SKM-1 (cell line): Measurements from ENCODE around the gene CSK.
"Not testable (repeated sequence)": the region's sequence is repeated elsewhere in the genome, so short reads cannot be mapped to it uniquely, and the experiment has no call there.

Experiments
- DNase-seq: peaks from one replicate; lab custom pipeline; 2025; ENCODE audit not compliant: unreplicated experiment; lab: John Stamatoyannopoulos, UW

CSK gene

DNA sequence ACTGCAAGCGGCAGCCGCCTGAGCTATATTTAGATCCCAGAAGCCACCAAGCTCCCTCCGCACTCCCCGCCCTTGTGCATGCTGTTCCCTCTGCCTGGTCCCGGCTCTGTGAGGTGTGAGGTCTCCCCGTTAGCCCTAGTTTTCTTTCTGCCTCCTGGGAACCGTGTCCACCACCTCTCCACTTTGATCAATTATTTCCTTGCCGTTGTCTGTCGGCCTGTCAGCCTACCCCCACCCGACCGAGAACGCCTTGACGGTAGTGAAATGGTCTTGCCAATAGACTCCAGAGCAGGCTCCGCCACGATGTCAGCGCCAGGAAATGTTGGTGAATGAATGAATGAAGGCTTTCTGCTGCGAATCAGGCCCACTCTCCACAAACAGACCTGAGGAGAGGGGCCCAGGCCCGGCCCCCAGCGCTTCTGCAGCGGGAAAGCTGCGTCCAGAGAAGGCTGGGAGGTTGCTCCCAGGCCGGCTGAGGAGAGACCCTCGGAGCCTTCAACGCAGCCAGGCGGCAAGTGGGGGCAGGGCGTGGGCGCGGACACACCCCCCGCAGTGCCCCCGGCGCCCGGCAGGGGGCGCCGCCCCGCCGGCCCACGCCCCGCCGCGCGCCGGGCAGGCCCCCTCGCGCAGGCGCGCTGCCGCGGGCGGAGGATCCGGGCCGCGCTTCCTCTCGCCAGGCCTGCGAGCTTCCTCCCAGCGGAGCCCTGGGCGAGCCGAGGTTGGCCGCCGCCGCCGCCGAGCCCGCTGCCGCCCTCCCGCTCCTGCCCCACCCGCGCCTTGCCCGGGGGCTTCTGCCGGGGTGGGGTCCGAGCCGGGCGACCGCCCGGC, at the start of gene CSK:
TSS of gene CSK (plus strand) at position 650 of the 828 bp plus-strand sequence. CDS start 16,218 bp downstream, outside the sequence.
- DNase-seq, result peak; percentile 56

DNA sequence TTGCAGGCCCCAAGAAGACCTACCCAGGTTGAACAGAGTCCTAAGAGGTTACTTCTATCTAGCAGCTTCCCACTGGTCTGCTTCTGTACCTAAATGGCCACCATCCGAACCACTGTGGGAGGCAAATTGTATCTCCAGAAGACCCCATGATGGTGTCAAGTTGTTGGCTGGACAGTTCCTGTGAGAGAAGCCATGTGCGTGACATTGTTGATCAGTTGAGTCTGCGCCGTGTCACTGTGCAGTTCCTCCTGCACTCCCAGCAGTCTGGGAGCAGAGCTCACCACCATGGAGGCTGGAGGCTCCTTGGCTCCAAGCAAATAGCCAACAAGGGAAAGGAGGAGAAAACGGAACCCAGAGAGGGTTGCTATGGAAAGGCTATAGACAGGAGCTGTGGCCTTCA, 49.0 kb upstream of the CSK start:
- no peak for DNase-seq

DNA sequence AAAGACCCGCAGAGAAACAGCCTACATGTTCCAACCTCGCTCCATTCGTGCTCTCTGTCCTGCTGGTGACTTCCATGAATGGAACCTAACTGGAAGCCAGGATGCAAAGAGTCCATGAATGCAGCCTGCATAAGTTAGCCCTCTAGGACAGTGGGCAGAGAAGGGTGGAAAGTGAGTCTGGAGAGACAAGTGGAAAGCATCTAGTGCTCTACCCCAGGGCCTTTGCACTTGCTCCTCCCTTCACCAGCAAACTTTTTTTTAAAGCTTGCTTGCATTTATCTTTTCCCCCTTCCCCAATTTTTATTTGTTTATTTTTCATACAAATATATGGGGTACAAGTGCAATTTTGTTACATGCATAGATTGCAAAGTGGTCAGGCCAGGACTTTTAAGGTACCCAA, 48.6 kb upstream of the CSK start:
- no peak for DNase-seq

DNA sequence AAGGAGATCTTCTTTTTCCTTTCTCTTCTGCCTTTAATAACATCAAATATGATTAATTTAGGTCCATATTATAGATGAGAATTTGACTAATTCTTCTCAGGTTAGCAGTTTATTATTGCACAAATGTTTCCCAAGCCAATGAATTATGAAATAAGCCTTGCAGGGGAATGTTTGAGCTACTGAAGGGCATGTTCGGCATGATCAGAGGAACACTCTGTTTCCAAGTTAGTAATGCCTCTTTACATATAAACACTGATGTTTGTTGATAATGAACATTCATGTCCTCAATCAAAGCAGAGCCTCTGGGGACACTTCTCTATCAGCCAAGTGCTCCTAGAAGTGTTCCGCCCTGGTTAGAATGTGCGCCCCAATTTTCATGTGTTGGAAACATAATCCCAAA, 46.6 kb upstream of the CSK start:
- DNase-seq, result no peak

DNA sequence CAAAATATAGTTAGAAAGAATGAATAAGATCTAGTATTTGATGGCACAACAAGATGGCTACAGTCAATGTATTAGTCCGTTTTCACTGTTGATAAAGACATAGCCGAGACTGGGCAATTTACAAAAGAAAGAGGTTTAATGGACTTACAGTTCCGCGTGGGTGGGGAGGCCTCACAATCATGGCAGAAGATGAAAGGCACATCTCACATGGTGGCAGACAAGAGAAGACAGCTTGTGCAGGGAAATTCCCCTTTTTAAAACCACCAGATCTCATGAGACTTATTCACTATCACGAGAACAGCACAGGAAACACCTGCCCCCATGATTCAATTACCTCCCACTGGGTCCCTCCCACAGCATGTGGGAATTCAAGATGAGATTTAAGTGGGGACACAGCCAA, 43.6 kb upstream of the CSK start:
- DNase-seq, result not testable (repeated sequence)

DNA sequence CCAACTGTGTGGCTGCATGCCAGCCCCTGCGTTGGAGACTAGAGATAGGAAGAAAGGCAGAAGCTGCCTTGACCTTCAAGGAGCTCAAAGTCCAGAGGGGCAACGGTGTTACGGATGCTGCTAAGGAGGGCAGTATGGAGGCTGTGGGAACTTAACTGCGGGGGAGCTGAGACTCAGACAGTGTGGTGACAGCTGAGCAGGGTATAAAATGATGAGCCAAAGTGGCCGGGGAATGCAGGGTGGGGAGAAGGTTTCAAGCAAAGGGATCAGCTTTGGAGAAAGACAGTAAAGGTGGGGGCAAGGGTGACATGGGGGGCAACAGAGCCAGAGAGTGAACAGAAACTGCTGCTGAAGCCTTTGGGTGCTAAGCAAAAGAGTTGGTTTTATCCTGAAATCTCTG, 39.5 kb upstream of the CSK start:
- DNase-seq, result no peak

DNA sequence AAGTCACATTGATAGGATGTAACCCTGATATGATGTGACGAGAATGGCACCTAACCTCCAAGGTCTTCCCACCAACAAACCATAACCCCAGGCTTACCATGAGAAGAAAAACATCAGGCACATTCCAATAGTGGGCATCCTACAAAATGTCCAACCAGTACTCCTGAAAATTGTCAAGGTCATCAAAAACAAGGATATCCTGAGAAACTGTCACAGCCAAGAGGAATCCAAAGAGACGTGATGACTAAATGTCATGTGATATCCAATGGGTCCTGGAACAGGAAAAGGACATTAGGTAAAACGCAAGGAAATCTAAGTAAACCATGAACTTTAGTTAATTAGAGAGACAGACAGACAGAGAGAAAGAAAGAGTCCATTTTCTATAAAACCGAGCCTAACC, 35.5 kb upstream of the CSK start:
- DNase-seq, result no peak

DNA sequence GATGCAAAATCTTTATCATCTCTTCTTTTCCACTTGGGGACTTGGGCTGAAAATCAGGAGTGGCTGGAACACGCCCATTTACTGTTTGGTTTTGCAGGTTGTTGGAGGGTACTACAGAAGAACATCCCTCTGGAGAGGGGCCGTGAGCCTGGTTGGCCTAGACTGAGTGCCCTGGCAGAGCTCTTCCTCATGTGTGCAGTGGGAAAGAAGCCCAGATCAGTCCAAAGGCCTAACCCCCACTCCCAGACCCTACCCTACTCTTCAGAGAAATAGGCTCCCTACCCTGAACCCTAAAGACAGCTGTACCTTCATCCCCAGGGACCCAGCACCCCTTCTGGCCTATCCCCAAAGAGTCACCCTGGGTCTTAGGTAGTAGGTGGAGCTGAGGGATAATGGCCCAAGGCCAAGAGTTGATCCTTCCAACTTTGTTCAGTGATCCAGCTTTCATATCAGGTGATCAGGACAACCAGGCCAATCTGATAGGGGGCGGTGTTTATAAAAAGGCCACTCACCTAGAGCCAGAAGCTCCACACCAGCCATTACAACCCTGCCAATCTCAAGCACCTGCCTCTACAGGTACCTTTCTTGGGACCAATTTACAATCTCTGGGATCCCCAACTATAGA, 33.4 kb upstream of the CSK start, which contains the start of gene CYP1A2:
TSS of gene CYP1A2 (plus strand) at position 524 of the 625 bp plus-strand sequence. CDS start 894 bp downstream, outside the sequence.
- DNase-seq, result no peak

DNA sequence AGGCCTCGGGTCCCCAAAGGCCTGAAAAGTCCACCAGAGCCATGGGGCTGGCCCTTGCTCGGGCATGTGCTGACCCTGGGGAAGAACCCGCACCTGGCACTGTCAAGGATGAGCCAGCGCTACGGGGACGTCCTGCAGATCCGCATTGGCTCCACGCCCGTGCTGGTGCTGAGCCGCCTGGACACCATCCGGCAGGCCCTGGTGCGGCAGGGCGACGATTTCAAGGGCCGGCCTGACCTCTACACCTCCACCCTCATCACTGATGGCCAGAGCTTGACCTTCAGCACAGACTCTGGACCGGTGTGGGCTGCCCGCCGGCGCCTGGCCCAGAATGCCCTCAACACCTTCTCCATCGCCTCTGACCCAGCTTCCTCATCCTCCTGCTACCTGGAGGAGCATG, 32.0 kb upstream of the CSK start:
- DNase-seq, result no peak

DNA sequence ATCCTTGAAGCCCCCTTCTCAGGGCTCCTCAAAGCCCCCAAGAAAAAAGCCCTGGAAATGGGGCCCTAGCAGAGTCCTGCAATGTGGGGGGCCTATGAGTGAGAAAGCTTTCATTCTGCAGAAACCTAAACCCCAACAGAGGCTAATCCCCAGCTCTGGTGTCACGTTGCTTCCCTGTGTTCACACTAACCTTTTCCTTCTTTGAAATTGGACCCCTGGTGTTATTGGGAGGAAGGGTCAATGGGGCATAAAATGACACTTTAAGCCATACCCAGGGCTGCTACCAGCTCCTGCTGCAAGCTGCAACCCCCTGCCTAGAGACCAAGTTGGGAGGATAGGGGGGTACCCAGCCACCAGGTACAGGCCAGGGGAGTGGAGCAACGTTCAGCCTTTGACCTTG, 31.1 kb upstream of the CSK start:
- no peak for DNase-seq

DNA sequence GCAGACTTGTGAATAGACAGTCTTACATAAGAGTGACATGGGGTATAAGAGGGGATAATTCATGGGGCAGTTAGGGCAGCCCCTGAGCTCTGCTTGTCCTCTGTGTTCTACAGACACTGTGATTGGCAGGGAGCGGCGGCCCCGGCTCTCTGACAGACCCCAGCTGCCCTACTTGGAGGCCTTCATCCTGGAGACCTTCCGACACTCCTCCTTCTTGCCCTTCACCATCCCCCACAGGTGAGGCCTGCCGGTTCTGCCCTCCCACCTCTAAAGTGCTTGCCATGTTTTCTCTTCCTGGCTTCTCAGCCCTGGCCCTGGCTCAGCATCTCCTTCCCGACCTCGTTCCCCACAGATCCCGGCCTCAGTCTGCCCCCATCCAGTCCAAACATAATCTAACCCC, 29.9 kb upstream of the CSK start:
- no peak for DNase-seq

DNA sequence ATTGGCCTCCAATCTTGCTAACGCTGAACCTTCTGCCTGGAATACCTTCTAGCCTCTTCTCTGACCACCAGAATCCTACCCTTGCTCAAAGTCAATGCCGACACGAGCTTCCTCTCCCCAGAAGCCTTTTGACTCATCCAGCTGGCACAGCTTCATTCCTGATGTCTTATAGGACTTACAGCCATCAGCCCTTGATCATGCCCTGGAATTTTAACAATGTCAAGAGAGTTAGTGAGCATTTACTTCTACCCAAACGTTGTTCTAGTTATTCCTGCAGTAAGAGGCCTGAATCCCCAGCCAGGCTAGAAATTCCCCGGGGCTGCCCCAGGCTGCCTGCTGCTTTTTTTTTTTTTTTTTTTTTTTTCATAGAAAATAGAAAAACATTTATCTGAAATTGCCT, 29.3 kb upstream of the CSK start:
- no peak for DNase-seq

DNA sequence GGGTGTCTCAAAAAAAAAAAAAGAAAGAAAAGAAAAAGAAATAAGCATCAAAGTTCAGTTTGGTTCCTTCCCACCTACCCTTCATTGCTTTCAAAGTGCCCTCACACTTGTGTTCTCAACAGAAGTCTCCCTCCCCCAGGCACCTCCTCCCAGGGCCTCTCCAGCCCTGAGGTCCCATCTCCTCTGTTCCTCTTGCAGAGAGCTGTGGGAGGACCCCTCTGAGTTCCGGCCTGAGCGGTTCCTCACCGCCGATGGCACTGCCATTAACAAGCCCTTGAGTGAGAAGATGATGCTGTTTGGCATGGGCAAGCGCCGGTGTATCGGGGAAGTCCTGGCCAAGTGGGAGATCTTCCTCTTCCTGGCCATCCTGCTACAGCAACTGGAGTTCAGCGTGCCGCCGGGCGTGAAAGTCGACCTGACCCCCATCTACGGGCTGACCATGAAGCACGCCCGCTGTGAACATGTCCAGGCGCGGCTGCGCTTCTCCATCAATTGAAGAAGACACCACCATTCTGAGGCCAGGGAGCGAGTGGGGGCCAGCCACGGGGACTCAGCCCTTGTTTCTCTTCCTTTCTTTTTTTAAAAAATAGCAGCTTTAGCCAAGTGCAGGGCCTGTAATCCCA, 27.2 kb upstream of the CSK start:
- no peak for DNase-seq

DNA sequence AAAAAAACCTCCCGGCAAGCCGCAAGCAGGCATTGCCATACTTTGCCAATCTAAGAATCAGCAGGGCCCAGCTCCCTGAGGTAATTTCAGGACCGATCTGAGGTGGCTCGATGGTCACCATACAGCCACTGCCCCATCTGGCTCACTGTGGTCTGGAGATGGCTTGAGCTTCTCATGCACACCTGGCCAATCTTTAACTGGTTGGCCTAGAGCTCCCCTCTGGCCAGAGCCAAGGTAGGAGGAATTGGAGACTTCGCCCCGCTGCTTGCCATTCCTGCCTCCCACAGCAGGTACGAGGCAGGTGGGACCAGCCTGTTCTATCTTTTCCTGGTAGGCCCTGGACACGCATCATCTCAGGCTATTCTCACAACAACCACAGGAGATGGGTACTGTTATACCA, 23.1 kb upstream of the CSK start:
- DNase-seq, result no peak

DNA sequence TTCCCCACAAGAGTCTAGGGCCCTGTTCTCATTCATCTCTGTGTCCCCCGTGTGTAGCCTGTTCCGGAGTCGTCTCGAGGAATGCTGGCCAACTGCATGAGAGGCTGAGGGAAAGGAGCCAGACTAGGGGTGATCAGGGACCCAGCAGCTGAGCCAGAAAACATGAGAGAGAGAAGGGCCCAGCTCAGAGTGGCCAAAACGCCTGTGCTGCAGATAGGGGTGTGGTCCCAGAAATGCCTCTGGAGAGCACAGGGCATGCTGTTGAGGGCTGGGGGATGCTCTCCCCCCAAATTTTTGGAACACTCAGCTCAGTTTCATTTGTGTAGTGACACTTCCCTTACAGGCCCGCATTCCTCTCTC, 19.1 kb upstream of the CSK start:
- DNase-seq, result no peak

DNA sequence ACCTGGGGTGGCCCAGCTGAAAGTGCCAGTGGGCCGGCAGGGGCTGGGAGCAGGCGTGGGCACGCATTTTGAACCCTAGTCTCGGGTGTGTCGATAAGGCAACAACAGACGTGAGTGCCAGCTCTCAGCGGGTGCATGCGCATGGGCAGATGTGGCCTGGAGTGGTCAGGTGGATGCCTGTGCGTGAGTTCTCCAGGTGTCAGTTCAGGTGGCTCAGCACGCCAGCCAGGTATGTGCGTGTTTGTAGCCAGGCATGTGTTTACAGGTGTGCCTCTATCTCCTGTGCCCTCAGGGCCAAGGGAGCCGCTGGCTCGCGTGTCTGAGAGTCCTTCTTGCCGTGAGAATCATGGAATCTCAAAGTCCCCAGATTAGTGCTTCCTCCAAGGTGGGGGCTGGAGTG, 18.5 kb upstream of the CSK start:
- DNase-seq, result no peak

DNA sequence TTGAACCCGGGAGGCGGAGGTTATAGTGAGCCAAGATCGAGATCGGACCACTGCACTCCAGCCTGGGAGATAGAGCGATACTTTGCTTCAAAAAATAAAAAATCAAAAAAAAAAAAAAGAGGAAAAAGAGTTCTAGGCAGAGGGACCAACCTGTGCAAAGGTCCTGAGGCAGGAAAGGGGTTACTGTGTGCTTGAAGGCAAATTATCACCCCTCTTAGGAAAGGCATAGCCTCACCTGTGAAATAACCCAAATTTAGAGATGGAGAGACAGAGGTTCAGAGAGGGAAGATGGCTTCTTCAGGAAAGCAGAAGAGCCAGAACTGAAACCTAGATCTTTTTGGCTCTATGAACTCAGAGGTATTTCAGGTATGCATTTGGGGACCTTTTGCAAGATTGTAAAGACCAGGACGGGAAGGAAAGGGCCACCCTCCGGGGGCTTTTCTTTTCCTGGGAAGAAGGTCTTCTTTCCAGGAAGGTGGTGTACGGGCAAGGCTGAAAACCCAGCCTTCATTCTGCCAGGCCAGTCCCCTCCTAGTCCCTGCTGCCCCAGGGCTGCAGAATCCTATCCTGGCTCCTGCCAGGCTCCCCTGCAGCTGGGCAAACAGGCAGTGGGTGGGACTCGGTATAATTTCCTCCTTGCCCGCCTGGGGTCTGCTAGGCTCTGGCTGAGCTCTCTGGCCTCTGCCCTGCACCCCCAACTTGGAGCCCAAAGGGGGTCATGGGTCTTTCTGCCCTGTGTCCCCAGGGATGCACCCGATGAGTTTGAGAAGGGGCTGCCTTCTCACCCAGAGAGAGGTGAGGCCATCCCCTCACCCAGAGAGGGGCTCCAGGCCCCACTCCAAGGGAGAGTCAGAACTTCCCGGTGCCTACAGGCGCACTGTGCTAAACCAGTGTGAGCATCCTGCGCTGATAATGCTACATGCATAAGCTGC, 14.4 kb upstream of the CSK start:
- no peak for DNase-seq

DNA sequence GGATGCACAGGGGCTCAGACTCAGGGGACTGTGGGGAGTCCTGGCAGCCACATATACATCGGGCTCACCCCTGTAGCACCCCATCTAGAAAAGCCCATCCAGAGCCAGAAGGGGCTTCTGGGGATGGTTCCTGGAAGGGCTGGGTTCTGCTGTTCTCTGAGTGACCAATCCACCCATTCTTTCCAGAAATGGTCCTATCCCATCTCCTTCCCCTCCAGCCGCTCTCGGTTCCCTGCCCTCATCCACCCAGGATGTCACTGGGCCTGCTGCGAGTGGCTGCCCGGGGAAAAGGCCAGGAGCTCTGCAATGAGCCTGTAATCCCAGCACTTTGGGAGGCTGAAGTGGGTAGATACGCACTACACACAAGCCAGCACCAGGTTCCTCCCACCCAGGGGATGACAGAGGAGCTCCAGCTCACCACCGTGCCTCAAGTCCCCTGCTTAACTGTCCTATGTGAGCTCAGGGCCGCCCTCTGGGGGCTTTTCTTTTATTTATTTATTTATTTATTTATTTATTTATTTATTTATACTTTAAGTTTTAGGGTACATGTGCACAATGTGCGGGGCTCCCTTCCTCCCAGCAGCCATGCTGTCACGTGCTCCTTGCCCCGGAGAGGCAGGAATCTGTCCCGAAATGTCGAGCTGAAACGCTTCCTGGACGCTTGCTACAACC, 13.6 kb upstream of the CSK start:
- DNase-seq, result no peak

DNA sequence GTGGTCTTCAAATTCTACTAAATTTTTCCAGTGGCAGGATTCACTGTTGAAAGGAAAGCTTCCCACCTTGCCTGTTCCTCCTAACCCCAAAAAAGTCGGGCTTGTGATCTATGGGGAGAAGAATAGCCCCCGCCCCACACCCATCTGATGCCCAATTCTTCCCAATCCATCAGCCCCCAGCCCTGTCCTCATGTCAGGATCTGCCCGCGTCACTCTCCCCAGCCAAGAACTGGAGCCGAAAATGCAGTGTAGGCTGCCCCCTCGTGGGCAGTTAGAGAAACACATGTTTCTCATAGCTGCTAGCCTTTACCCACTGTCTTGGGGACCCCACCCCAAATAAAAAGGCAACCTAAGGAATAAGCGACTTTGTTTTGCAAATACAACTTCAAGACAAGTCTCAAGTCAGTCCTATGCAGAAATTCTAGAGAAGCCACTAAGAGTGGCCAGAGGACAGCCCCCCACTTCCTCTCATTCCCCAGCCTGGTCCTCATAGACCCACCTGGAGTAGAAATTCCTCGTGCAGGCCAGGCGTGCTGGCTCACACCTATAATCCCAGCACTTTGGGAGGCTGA, 13.0 kb upstream of the CSK start:
- peak; percentile 35 for DNase-seq

DNA sequence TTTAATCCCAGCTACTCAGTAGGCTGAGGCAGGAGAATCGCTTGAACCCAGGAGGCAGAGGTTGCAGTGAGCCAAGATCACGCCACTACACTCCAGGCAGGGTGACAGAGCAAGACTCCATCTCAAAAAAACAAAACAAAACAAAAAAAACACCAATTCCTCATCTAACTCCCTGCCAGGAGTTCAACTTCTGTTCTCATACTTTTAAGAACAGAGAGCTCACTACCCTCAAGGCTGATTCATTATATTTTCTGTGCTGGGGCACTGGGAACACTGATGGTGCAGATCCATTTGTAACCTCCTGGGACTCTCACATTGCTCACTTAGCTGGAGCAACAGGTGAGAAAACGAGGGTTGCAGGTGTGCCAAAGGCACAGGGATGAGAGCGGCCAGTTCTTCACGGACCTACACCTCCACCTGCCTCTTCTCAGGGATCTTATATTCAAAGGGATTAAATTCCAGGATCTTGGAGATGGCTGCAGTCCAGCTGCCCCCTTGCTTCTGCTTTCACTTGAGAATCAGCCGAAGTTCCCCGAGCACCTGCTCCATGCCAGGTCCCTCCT, 12.3 kb upstream of the CSK start:
- no peak for DNase-seq
